Activated CD8-positive, alpha-beta memory T cell treated with anti-CD3 and anti-CD28 coated beads, Interleukin-2, amount 10 ng/mL, durations not matched to agents 7 days and 5 days (primary cell): Measurements from ENCODE around the gene STX11. TPM values are rescaled to one million over a fixed set of nuclear protein-coding genes. Genes with fewer than 3 reads are reported as not detected.
"Not testable (repeated sequence)": the region's sequence is repeated elsewhere in the genome, so short reads cannot be mapped to it uniquely, and the experiment has no call there.

Experiments
- ATAC-seq: fragments of 150-1000 bp; cut with Tn5 transposase; one replicate; pipeline ENCODE4 v1.10.0; 2021; ENCODE audit warnings: moderate library complexity
- CTCF ChIA-PET: fragments of 350-600 bp; sonication (Branson Sonifier 250); formaldehyde crosslinking; loops from one replicate; lab custom pipeline; 2021; ENCODE audit warnings: antibody characterized with exemption; lab: Charles Lee
- DNase-seq: peaks from one replicate; pipeline ENCODE4 v3.0.0-alpha.2; 2020
- H3K27ac Mint-ChIP-seq: one replicate; pipeline ENCODE4 v1.8.0; 2021; ENCODE audit warnings: mild to moderate bottlenecking, mixed read lengths
- H3K27me3 Mint-ChIP-seq: one replicate; pipeline ENCODE4 v1.8.0; 2021; ENCODE audit warnings: mixed read lengths
- H3K36me3 Mint-ChIP-seq: one replicate; pipeline ENCODE4 v1.8.0; 2021; ENCODE audit warnings: mild to moderate bottlenecking, mixed read lengths
- H3K4me1 Mint-ChIP-seq: one replicate; pipeline ENCODE4 v1.8.0; 2021; ENCODE audit warnings: mixed read lengths
- H3K4me3 Mint-ChIP-seq: one replicate; pipeline ENCODE4 v1.8.0; 2021; ENCODE audit warnings: mild to moderate bottlenecking, moderate library complexity, mixed read lengths
- H3K9me3 Mint-ChIP-seq: one replicate; pipeline ENCODE4 v1.8.0; 2022; ENCODE audit warnings: low read depth, mixed read lengths
- total RNA-seq, 2 experiments: library from RNA; stranded (reverse); gene quantifications; one replicate each; pipeline ENCODE4 v1.2.3, GENCODE V29; 2021

The STX11 gene
- total RNA-seq, 2 experiments from 2014 or later, result 26.5 to 29.0 TPM

- H3K27ac Mint-ChIP-seq, result no peak overlapping the region
- H3K4me3 Mint-ChIP-seq, result no peak overlapping the region
- peaks cover 12% of the 10 kb centered on the region for H3K4me1 Mint-ChIP-seq
- DNase-seq (no peak), ATAC-seq (no peak)
- no peaks in the 10 kb centered on the region for H3K9me3 Mint-ChIP-seq
- H3K36me3 Mint-ChIP-seq, result peaks cover 2% of the 10 kb centered on the region
- CTCF ChIA-PET, result interaction anchor here (0.9 to 1.1 kb wide), 2 partner anchors 28 to 87 kb away, joined by 3 read pairs; no protein-coding TSS in a partner anchor
- H3K27me3 Mint-ChIP-seq, result peaks cover 10% of the 10 kb centered on the region
These were observed 20.8 kb upstream of the STX11 start for GRCh38 chr6:144129469-144129868.

DNA sequence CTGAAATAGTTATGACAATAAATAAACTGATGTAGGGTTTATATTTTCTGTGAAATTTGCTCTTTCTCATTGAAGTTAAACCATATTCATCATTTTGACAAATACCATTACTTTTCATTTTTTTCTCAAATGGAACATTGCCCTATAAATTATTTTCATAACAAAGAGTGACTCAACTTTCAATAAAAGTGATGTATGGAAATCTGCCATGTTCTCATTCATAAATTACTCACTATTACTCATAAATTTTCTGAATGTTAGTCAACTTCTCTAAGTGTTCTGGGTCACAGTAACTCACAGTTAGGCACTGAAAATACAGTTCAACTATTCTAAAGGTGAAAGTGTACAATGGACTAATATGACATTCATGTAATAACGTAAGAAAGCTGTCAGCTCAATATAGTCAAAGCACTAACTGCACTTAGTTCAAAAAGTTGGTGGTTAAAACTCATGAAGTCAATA is 19.0 kb upstream of the STX11 start:
- Mint-ChIP-seq H3K36me3 (peaks cover 2% of the 10 kb centered on the region), H3K27me3 (peaks cover 14% of the 10 kb centered on the region), H3K4me1 (peaks cover 12% of the 10 kb centered on the region), H3K27ac (no peak overlapping the region), H3K4me3 (no peak overlapping the region), H3K9me3 (no peaks in the 10 kb centered on the region)
- ATAC-seq (peak; percentile 60), DNase-seq (no peak)
- CTCF ChIA-PET, result no interaction called here

DNA sequence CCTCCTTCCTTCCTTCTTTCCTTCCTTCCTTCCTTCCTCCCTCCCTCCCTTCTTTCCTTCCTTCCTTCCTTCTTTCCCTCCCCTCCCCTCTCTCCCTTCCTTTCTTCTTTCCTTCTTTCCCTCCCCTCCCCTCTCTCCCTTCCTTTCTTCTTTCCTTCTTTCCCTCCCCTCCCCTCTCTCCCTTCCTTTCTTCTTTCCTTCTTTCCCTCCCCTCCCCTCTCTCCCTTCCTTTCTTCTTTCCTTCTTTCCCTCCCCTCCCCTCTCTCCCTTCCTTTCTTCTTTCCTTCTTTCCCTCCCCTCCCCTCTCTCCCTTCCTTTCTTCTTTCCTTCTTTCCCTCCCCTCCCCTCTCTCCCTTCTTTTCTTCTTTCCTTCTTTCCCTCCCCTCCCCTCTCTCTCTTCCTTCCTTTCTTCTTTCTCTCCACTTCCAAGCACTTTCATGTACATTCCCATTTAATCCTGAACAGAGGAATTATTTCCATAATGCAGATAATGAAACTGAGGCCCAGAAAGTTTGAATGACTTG is 18.1 kb upstream of the STX11 start:
- H3K4me1 Mint-ChIP-seq, result peaks cover 12% of the 10 kb centered on the region
- H3K36me3 Mint-ChIP-seq, DNase-seq, H3K9me3 Mint-ChIP-seq, H3K4me3 Mint-ChIP-seq, ATAC-seq, H3K27ac Mint-ChIP-seq, CTCF ChIA-PET: not testable (repeated sequence)
- peaks cover 17% of the 10 kb centered on the region for H3K27me3 Mint-ChIP-seq

- Mint-ChIP-seq H3K36me3 (peaks cover 1% of the 10 kb centered on the region), H3K4me3 (no peak overlapping the region), H3K27ac (no peak overlapping the region), H3K4me1 (peaks cover 12% of the 10 kb centered on the region), H3K9me3 (no peaks in the 10 kb centered on the region), H3K27me3 (peaks cover 16% of the 10 kb centered on the region)
- DNase-seq (no peak), ATAC-seq (no peak)
- CTCF ChIA-PET, result no interaction called here
These were observed 17.0 kb upstream of the STX11 start for GRCh38 chr6:144133225-144133821.

- CTCF ChIA-PET, result no interaction called here
- ATAC-seq, result no peak
These were observed 16.1 kb upstream of the STX11 start for GRCh38 chr6:144134176-144134575.

DNA sequence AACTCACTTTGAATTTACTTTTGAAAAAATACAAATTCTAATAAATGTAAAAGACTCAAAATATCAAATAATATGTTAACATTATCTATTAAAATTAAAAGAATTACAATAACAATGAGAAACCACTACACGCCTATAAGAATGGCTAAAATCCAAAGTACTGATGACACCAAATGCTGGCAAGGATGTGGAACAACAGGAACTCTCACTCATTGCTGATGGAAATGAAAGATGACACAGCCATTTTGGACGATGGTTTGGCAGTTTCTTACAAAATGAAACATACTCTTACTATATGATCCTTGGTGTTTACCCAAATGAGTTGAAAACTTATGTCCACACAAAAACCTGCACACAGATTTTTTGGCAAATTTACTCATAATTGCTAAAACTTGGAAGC is 15.6 kb upstream of the STX11 start:
- CTCF ChIA-PET, result no interaction called here
- no peaks in the 10 kb centered on the region for H3K36me3 Mint-ChIP-seq
- H3K4me1 Mint-ChIP-seq, result peaks cover 12% of the 10 kb centered on the region
- DNase-seq (no peak), ATAC-seq (no peak)
- H3K4me3 Mint-ChIP-seq, result no peak overlapping the region
- H3K27me3 Mint-ChIP-seq, result peaks cover 14% of the 10 kb centered on the region
- no peak overlapping the region for H3K27ac Mint-ChIP-seq
- H3K9me3 Mint-ChIP-seq, result no peaks in the 10 kb centered on the region

More at GRCh38 chr6:144134176-144134575, 16.1 kb upstream of the STX11 start:
- no peak overlapping the region for H3K27ac Mint-ChIP-seq
- no peaks in the 10 kb centered on the region for H3K9me3 Mint-ChIP-seq
- no peaks in the 10 kb centered on the region for H3K36me3 Mint-ChIP-seq
- no peak for DNase-seq
- H3K4me3 Mint-ChIP-seq, result no peak overlapping the region
- peaks cover 12% of the 10 kb centered on the region for H3K4me1 Mint-ChIP-seq
- peaks cover 14% of the 10 kb centered on the region for H3K27me3 Mint-ChIP-seq

- no peak overlapping the region for H3K4me3 Mint-ChIP-seq
- peaks cover 12% of the 10 kb centered on the region for H3K27me3 Mint-ChIP-seq
- DNase-seq (no peak), ATAC-seq (no peak)
- no peak overlapping the region for H3K27ac Mint-ChIP-seq
- peaks cover 2% of the 10 kb centered on the region for H3K36me3 Mint-ChIP-seq
- CTCF ChIA-PET, result no interaction called here
- H3K9me3 Mint-ChIP-seq, result no peaks in the 10 kb centered on the region
- peaks cover 4% of the 10 kb centered on the region for H3K4me1 Mint-ChIP-seq
These were observed 11.8 kb upstream of the STX11 start for GRCh38 chr6:144138542-144138941.

GRCh38 chr6:144139817-144140216 is 10.5 kb upstream of the STX11 start:
- Mint-ChIP-seq H3K9me3 (no peaks in the 10 kb centered on the region), H3K27ac (no peak overlapping the region), H3K4me1 (peaks cover 6% of the 10 kb centered on the region), H3K36me3 (peaks cover 2% of the 10 kb centered on the region), H3K27me3 (peaks cover 12% of the 10 kb centered on the region), H3K4me3 (no peak overlapping the region)
- DNase-seq (no peak), ATAC-seq (no peak)
- CTCF ChIA-PET, result no interaction called here

DNA sequence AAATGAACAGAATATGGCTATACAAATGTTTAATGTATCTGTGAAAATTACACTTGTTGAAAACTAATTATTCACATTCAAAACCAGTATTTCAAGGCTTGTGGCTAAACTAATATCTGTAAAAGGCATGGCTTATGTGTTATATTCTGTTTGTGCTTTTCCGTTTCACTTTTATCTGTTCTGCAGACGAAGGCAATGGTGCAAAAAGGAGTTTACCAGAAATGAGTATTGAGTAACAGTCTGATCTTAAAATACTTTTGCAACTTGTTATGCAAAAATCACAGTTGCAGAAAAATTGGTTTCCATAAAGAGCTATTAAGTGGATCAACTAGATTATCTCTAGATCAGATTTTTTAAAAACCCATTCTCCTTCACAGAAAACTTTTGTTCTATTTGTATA is 9.4 kb upstream of the STX11 start:
- peaks cover 10% of the 10 kb centered on the region for H3K27me3 Mint-ChIP-seq
- DNase-seq, result no peak
- peaks cover 2% of the 10 kb centered on the region for H3K36me3 Mint-ChIP-seq
- H3K4me3 Mint-ChIP-seq, result no peak overlapping the region
- no peak overlapping the region for H3K27ac Mint-ChIP-seq
- no peaks in the 10 kb centered on the region for H3K9me3 Mint-ChIP-seq
- no peak for ATAC-seq
- H3K4me1 Mint-ChIP-seq, result peaks cover 6% of the 10 kb centered on the region
- CTCF ChIA-PET, result no interaction called here

- peaks cover 7% of the 10 kb centered on the region for H3K27me3 Mint-ChIP-seq
- CTCF ChIA-PET, result no interaction called here
- peaks cover 6% of the 10 kb centered on the region for H3K4me1 Mint-ChIP-seq
- H3K4me3 Mint-ChIP-seq, result no peak overlapping the region
- DNase-seq (no peak), ATAC-seq (no peak)
- no peak overlapping the region for H3K27ac Mint-ChIP-seq
- H3K36me3 Mint-ChIP-seq, result peaks cover 2% of the 10 kb centered on the region
- no peaks in the 10 kb centered on the region for H3K9me3 Mint-ChIP-seq
These were observed 8.8 kb upstream of the STX11 start for GRCh38 chr6:144141470-144141869.

DNA sequence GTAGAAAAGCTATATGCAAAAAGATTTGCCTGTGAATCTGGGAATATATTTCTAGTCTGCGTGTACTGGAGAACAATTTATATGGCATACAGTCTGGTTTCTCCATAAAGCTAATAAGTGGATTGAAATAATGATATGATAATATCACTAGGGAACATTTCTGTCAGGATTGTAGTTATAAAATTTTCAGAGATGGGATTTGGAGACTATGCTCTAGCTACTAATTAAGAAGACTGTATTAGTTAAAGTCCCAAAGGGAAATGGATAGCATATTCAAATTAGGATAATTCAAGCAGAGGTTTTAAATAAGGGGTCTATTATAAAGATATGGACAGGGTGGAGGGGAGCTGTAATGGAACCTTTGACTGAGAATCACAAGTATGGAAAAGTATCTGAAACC is 7.2 kb upstream of the STX11 start:
- Mint-ChIP-seq H3K27ac (no peak overlapping the region), H3K4me1 (peaks cover 6% of the 10 kb centered on the region), H3K36me3 (peaks cover 2% of the 10 kb centered on the region), H3K9me3 (no peaks in the 10 kb centered on the region), H3K27me3 (peaks cover 6% of the 10 kb centered on the region), H3K4me3 (no peak overlapping the region)
- no peak for ATAC-seq
- CTCF ChIA-PET, result interaction anchor here (1.4 to 2.5 kb wide), 2 partner anchors 37 to 74 kb away, joined by 7 to 8 read pairs; no protein-coding TSS in a partner anchor
- DNase-seq, result no peak

- Mint-ChIP-seq H3K36me3 (peaks cover 2% of the 10 kb centered on the region), H3K27ac (no peak overlapping the region), H3K4me1 (peaks cover 6% of the 10 kb centered on the region), H3K27me3 (peaks cover 9% of the 10 kb centered on the region), H3K4me3 (no peak overlapping the region), H3K9me3 (no peaks in the 10 kb centered on the region)
- ATAC-seq (no peak), DNase-seq (no peak)
- CTCF ChIA-PET, result interaction anchor here (2.5 kb wide), 1 partner anchor 38 kb away, joined by 8 read pairs; no protein-coding TSS in a partner anchor
These were observed 6.4 kb upstream of the STX11 start for GRCh38 chr6:144143878-144144277.

- Mint-ChIP-seq H3K27ac (no peak overlapping the region), H3K4me1 (peaks cover 11% of the 10 kb centered on the region), H3K27me3 (peaks cover 11% of the 10 kb centered on the region), H3K9me3 (no peaks in the 10 kb centered on the region), H3K36me3 (peaks cover 2% of the 10 kb centered on the region), H3K4me3 (no peak overlapping the region)
- ATAC-seq (no peak), DNase-seq (no peak)
- CTCF ChIA-PET, result interaction anchor here (2.5 kb wide), 1 partner anchor 39 kb away, joined by 8 read pairs; no protein-coding TSS in a partner anchor
These were observed 5.3 kb upstream of the STX11 start for GRCh38 chr6:144144996-144145395.

GRCh38 chr6:144145541-144145940 is 4.8 kb upstream of the STX11 start:
- H3K9me3 Mint-ChIP-seq, result no peaks in the 10 kb centered on the region
- CTCF ChIA-PET, result interaction anchor here (2.0 kb wide), 1 partner anchor 10 kb away, joined by 5 read pairs; no protein-coding TSS in a partner anchor
- H3K4me3 Mint-ChIP-seq, result no peak overlapping the region
- ATAC-seq (no peak), DNase-seq (no peak)
- H3K27ac Mint-ChIP-seq, result no peak overlapping the region
- peaks cover 9% of the 10 kb centered on the region for H3K4me1 Mint-ChIP-seq
- H3K27me3 Mint-ChIP-seq, result peaks cover 11% of the 10 kb centered on the region
- peaks cover 2% of the 10 kb centered on the region for H3K36me3 Mint-ChIP-seq
